ENCODE data around the gene PPP1R17.

- no peak for TF ChIP-seq CTCF (IDR thresholded peaks at IDR 0.05)
- TF ChIP-seq ZFX (IDR thresholded peaks at IDR 0.05; ENCODE audit: borderline replicate concordance), result no peak
Measured at GRCh38 chr7:31747553-31747952, 60.5 kb downstream of the PPP1R17 start.

Data from 22Rv1 (cell line).